Calu3 (cell line): ENCODE results near the gene KDM8. TPM values are rescaled to one million over a fixed set of nuclear protein-coding genes. Genes with fewer than 3 reads are reported as not detected.

ENCODE experiments used
- BruUV-seq: library from RNA; stranded (reverse); fragments of 400-500 nt; replicated peaks from 2 replicates; lab custom pipeline; 2021; lab: Mats Ljungman, UMichigan
- CTCF ChIA-PET: fragments of 300-600 bp; sonication (Branson Sonifier 250); formaldehyde crosslinking; loops from one replicate; lab custom pipeline; 2022; ENCODE audit warnings: antibody characterized with exemption; lab: Charles Lee
- DNase-seq: peaks from one replicate; pipeline ENCODE4 v3.0.0; 2022
- H3K27ac Mint-ChIP-seq: one replicate; pipeline ENCODE4 v1.8.0; 2022; ENCODE audit warnings: mixed read lengths; ENCODE audit not compliant: unreplicated experiment
- H3K27me3 Mint-ChIP-seq: one replicate; pipeline ENCODE4 v1.8.0; 2022; ENCODE audit warnings: mixed read lengths; ENCODE audit not compliant: unreplicated experiment
- H3K36me3 Mint-ChIP-seq: one replicate; pipeline ENCODE4 v1.8.0; 2022; ENCODE audit warnings: mild to moderate bottlenecking, moderate library complexity, mixed read lengths; ENCODE audit not compliant: insufficient read depth, unreplicated experiment
- H3K4me1 Mint-ChIP-seq: one replicate; pipeline ENCODE4 v1.8.0; 2022; ENCODE audit warnings: mild to moderate bottlenecking, low read depth, mixed read lengths; ENCODE audit not compliant: unreplicated experiment
- H3K4me3 Mint-ChIP-seq: one replicate; pipeline ENCODE4 v1.8.0; 2022; ENCODE audit warnings: mild to moderate bottlenecking, low read depth, moderate library complexity, mixed read lengths; ENCODE audit not compliant: unreplicated experiment
- H3K9me3 Mint-ChIP-seq: one replicate; pipeline ENCODE4 v1.8.0; 2022; ENCODE audit warnings: low read depth, mixed read lengths; ENCODE audit not compliant: unreplicated experiment
- intact Hi-C: fragments of 100-400 bp; cut with micrococcal nuclease; formaldehyde crosslinking; loops from one replicate; pipeline ENCODE4 v1.10.0; 2022; ENCODE audit not compliant: unreplicated experiment
- total RNA-seq: library from RNA; stranded (reverse); gene quantifications from 2 replicates; pipeline ENCODE4 v1.2.3, GENCODE V29; 2022
- TF ChIP-seq, protein P1 (sequence below): fragments of 200-600 bp; IDR thresholded peaks from one replicate; pipeline ENCODE4 v1.8.0; 2022; ENCODE audit warnings: antibody characterized with exemption; ENCODE audit not compliant: unreplicated experiment

Gene KDM8
- total RNA-seq, 1 experiment from 2014 or later, result 8.4 TPM

DNA sequence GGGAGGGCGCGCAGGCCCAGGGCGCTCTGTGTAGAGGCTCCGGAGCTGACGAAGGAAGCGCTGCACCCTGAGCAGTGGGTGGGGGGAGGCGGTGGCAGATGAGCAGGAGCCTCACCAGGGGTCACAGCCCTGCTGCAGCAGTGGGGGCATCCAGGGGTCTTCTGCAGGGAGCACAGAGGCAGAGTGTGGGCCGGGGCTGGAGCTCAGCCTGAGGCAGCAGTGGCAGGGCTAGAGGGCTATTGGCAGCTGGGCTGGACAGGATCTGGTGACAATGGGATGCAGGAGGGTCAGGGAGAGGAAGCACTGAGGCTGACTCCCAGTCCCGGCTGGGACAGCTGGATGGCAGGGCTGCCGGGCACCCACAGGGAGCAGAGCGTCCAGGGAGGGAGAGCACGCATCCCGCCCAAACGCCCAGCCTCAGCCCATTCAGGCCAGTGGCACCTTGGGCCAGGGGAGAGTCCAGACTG is 21.0 kb downstream of the KDM8 start:
- no peak for DNase-seq
- Mint-ChIP-seq H3K4me1 (no peaks in the 10 kb centered on the region), H3K9me3 (no peaks in the 10 kb centered on the region), H3K4me3 (no peak overlapping the region), H3K36me3 (peaks cover 25% of the 10 kb centered on the region), H3K27me3 (no peaks in the 10 kb centered on the region), H3K27ac (no peak overlapping the region)
- TF ChIP-seq, protein P1, sequence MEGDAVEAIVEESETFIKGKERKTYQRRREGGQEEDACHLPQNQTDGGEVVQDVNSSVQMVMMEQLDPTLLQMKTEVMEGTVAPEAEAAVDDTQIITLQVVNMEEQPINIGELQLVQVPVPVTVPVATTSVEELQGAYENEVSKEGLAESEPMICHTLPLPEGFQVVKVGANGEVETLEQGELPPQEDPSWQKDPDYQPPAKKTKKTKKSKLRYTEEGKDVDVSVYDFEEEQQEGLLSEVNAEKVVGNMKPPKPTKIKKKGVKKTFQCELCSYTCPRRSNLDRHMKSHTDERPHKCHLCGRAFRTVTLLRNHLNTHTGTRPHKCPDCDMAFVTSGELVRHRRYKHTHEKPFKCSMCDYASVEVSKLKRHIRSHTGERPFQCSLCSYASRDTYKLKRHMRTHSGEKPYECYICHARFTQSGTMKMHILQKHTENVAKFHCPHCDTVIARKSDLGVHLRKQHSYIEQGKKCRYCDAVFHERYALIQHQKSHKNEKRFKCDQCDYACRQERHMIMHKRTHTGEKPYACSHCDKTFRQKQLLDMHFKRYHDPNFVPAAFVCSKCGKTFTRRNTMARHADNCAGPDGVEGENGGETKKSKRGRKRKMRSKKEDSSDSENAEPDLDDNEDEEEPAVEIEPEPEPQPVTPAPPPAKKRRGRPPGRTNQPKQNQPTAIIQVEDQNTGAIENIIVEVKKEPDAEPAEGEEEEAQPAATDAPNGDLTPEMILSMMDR, result no peak
- BruUV-seq, result no TSS peak
- CTCF ChIA-PET, result interaction anchor here (1.8 kb wide), 1 partner anchor 10 kb away, joined by 5 read pairs; no protein-coding TSS in a partner anchor
- intact Hi-C loops, result no loop called here

GRCh38 chr16:27224741-27225300 is 21.5 kb downstream of the KDM8 start:
- Mint-ChIP-seq H3K4me1 (no peaks in the 10 kb centered on the region), H3K4me3 (no peak overlapping the region), H3K9me3 (no peaks in the 10 kb centered on the region), H3K36me3 (peaks cover 25% of the 10 kb centered on the region), H3K27ac (no peak overlapping the region), H3K27me3 (no peaks in the 10 kb centered on the region)
- BruUV-seq, result no TSS peak
- intact Hi-C loops, result no loop called here
- TF ChIP-seq, protein P1, result no peak
- CTCF ChIA-PET, result interaction anchor here (1.8 kb wide), 1 partner anchor 10 kb away, joined by 5 read pairs; no protein-coding TSS in a partner anchor
- DNase-seq, result no peak

- Mint-ChIP-seq H3K27ac (no peak overlapping the region), H3K27me3 (no peaks in the 10 kb centered on the region), H3K4me1 (no peaks in the 10 kb centered on the region), H3K4me3 (no peak overlapping the region), H3K9me3 (no peaks in the 10 kb centered on the region), H3K36me3 (peaks cover 20% of the 10 kb centered on the region)
- intact Hi-C loops, result no loop called here
- DNase-seq, result no peak
- CTCF ChIA-PET, result interaction anchor here (0.5 to 1.8 kb wide), 3 partner anchors 9 to 142 kb away, joined by 3 to 8 read pairs (median 5); no protein-coding TSS in a partner anchor
- TF ChIP-seq, protein P1, result no peak
- BruUV-seq, result no TSS peak
These were observed 22.4 kb downstream of the KDM8 start for GRCh38 chr16:27225536-27226360.

DNA sequence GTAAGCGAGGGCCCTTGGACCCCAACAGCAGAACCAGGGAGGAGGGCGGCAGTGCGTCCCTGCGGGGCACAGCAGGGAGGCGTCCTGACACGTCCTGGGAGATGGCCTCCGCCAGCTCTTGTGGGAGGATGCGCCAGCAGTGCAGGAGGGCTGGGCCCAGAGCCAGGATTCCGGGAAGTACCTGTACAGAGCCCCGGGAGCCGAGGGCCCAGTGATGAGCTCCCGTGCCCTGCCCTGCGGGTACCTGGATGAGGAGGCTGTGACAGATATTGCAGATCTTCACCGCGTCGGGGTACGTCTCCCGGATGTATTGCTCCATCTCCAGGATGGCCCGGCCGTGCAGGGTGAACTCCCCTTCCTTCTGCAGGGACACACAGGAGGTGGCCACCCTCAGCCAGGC is 23.1 kb downstream of the KDM8 start:
- no peak for DNase-seq
- TF ChIP-seq, protein P1, result no peak
- Mint-ChIP-seq H3K4me1 (no peaks in the 10 kb centered on the region), H3K36me3 (peaks cover 25% of the 10 kb centered on the region), H3K27ac (no peak overlapping the region), H3K4me3 (no peak overlapping the region), H3K9me3 (no peaks in the 10 kb centered on the region), H3K27me3 (no peaks in the 10 kb centered on the region)
- CTCF ChIA-PET, result no interaction called here
- intact Hi-C loops, result no loop called here
- BruUV-seq, result no TSS peak
